Measurements from ENCODE around the gene WDR90.

Gene WDR90

DNA sequence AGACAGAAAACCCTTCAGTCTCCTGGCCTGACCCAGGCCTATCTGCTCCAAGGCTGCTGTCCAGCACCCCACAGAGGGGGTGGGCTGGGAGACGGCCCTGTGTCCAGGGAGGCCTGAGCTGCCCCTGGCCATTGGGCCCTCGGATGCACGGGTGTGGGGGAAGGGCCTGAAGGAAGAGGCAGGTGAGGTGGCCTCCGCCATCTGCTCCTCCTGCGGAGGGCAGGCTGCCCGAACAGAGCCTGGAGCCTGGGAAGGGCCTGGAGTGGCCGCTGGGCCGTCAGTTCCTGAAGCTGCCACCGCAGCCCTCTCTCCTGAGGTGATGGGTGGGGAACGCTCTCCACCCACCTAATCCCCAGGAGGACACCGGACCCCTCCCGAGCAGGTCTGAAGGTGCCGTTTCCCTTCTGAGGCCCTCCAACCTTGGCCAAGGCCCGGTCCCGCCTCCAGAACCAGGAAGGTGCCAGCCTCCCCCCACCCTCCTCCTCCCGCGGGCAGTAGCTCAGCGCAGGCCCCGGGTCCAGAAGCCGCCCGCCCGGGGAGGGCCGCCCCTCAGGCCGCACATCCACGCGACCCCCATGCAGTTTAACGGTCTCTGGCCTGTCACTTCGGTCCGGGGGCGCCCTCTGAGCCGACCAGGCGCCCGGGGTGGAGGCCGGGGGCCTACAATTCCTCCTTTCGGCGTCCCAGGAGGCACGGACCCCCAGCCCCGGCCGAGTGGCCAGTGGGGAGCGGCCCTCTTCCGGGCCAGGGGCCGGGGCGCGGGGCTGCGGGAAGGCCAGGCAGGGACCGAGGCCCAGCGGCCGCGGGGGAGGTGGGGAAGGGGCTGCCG, 55.6 kb downstream of the WDR90 start:
- DNase-seq, result no peak

DNA sequence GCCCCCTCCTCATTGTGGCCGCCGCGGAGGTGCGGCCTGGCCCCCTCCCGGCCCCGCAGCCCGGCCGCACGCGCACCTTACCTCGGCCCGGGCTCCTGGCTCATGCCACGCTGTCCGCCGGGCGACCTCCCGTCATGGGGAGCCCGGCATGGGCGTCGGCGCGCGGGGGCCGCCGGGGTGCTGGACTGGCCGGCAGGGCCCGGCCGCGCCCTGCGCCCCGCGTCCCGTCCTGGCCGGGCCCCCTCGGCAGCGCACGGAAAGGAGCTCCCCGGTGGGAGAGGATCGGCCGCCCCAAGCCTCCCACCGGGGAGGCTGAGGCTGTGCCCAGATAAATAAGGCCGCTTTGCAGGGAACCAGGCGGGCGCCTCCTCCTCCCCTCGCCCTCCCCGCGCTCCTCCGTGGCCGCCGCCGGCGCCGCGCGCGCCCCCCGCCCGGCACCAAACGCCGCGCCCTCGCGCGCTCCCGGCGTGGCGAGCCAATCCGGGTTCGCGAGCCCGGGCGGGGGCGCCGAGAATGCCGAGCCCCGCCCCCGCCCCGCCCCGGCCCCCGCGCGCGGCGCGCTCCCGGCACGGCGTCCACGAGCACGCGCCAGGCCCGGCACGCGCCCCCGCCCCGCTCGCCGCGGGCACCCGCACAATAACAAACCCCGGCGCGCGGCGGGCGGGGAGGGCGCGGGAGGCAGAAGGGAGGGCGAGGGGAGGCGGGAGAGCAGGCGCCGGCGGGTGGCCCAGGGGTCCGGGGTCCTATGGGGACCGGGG, 56.4 kb downstream of the WDR90 start, which contains the start of gene FBXL16:
TSS of gene FBXL16 (minus strand) at position 371 of the 758 bp plus-strand sequence. CDS start 8,396 bp downstream, outside the sequence.
- peak in 32 of 56 donors; percentile 16 to 76 (median 54) for DNase-seq

DNA sequence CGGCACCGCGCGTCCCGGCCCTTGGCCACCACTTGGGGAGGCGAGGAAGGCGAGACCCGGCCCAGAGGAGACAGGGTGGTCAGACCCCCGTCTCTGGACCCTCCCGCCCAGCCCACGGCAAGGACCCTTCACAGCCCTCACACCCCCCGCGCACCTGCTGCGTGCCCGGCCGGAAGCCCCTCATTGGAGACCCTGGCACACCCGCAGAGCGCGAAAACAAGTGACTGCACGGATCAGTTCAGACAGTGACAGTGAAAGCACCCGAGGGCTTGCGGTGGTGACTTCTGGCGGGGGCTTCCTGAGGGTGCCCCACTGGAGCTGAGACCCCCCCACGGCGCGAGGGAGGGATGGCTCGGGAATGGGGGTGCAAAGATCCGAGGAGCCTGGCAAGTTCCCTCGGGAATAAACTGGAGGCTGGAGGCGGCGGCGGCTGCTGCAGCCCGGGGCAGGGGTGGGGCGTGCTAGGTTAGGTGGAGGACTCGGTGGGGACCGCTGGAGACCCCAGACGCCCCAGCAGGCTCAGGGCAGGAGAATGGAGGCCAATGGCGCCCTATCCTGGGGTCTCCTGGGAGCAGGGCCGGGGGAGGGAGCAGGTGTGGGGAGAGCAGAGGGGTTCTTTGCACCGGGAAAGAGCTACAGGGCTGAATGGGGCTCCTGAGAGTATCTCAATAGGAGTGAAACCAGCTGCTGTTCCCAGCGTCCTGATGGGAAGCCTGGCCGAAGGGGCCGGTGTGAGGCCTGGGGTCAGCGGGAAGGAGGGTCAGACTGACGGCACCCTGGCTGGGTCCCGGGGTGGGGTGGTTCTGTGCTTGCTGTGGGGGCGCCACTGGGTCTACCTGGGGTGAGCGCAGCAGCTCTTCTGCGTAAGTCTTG, 57.3 kb downstream of the WDR90 start:
- no peak for DNase-seq

DNA sequence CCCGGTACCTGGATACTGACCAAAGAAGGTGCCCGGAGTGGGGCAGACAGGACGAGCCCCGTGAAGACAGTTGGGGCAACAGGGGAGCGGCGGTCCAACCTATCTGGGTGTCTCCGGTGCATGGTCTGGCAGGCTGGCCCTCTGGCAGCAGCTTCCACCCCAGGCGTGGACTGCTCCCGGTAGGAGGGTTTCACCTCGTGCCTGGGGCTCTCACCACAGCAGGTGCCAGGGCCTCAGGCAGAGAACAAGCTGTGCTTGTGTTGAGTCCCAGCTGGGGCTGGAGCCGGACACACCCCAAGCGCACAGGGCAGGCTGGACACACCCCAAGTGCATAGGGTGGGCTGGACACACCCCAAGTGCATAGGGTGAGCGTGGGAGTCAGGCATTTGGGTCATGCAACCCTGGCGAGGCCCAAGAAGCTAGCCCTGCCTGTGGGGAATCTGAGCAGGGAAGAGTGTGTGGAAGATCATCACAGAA, 57.9 kb downstream of the WDR90 start:
- DNase-seq, result no peak

DNA sequence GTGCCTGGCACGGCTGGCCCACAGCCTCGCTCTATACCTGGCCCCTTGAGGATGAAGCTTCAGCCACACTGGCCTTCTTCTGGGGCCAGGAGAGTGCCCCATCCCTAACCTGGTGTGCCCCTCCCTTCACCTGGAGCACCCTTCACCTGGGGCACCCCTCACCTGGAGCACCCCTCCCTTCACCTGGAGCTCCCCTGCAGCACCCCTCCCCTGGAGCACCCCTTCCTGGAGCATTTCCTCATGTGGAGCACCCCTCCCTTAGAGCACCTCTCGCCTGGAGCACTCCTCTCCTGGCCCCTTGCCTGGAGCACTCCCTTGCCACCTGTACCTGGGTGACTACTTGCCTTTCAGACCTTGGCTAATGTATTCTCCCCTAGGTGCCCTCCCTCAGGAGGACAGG, 58.9 kb downstream of the WDR90 start:
- no peak for DNase-seq

DNA sequence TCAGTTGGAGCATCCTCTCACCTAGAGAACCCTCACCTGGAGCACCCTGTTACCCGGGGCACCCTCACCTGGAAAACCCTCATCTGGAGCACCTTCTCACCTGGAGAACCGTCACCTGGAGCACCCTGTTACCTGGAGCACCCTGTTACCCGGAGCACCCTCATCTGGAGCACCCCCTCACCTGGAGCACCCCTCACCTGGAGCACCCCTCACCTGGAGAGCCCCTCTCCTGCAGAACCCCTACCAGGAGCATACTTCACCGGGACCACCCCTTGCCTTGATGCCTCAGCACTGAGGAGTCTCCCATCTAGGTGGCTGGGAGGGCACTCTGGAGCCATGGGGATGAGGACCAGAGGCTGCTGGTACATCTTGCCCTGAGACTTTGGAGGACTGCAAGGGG, 59.8 kb downstream of the WDR90 start:
- DNase-seq, result no peak

DNA sequence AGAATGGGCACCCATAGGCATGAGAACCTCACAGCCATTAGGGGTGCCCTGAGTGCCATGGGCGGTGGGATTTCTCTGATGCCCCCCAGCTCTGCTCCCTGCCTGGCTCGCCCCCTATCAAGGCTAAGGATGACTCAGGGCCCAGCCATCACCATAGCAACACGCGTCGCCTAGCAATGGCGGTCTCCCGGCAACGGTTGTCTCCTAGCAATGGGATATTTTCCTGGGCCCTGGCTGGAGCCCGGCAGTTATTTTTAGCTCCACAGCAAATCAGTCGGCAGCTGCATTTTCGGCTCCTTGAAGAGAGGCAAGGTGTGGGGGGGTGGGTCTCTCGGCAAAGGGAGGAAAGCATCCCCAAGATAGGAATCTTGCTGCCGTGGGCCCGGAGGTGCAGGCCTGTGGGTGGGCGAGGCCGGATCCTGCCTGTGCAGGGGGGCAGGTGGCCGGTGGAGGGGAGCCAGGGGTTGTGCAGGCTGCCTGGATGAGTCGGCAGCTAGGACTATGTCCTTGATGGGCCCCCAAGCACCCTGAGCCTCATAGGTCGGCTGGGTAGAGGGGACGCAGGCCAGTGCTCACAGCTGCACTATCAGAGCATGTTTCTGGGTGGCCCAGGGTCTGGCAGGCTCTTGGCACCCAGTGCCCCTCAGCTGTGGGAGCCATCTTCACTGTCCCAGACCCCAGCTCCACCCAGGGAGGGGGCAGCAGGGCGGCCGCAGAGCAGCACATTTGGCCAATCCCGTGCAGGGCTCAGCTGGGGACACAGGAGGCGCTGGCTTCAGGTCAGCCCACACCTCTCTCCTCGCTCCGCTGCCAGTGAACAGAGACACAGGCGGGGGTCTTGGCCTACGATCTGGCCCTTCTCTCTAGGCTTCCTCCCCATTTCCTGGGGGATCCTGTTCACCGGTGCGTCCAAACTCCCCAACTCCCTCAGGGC, 60.7 kb downstream of the WDR90 start:
- DNase-seq, result peak in 53 of 56 donors; percentile 14 to 91 (median 80)

DNA sequence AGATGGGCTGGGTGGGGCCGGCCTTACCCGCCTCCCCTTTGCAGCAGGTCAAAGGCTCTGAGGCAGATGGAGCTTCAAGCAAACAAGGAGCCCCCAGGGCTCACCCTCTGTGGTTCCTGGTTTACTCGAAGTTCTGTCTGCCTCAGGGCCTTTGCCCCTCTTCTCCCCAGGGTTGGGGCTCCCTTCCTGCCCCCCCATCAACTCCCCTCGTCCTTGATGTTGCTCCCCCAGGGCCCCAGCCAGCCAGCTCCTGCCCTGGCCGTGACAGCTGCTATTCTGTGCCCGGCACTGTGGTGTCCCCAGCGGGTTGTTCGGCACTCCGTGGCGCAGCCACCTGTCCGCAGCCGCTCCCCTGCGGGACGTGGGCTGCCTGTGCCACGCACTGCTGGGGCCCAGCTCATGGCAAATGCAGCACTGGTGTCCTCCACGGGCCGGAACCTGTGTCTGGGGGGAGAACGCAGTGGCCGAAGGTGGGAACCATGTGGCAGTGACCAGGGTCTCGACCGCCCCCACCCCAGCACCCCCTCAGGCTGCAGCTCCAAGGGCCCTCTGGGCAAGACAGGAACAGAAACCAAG, 61.4 kb downstream of the WDR90 start:
- no peak for DNase-seq

DNA sequence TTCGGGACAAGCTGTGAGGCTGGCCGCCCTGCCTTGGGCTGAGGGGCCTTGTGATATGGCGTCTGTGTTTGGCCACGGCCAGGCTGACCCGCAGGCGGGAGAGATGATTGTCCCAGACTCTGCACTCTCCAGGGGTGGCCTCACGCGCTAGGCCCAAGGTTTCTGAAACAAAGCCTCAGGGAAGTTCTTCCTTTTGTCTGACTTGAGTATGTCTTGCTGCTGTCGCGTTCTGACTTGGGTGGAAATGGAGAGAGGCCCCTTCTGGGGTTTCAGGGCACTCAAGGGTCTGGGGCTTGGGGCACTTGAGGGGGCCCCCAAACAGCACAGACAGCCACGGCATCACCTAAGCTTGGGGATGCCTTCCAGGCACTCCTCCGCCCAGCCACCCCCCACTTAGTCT, 61.9 kb downstream of the WDR90 start:
- DNase-seq, result no peak

DNA sequence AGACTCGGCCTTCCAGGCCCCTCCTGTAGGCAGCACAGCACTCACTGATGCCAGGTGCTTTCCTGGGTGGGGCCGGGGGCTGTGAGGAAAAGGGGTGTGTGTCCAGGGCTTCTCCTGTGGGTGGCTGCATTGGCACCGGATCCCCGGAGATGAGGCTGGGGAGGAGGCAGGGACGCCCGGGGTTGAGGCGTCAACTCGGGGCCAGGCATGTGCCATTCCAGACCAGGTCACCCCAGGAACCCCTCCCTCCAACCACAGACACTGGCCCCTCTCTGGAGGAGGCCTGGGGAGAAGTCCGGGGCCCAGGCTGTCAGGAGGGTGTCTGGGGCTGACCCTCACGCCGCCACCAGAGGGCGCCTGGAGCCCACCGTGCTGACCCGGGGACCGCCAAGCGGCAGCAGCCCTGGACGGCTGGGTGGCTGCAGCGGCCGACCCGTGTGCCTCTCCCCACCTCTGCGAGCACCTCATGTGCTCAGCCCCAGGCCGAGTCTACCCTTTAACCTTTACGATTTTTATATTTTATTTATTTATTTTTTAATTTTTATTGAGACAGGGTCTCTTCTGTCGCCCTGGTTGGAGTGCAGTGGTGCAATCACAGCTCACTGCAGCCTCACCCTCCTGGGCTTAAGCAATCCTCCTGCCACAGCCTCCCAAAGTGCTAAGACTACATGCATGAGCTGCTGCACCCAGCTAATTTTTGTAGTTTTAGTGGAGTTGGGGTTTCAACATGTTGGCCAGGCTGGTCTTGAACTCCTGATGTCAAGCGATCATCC, 62.6 kb downstream of the WDR90 start:
- DNase-seq, result peak in 47 of 56 donors; percentile 16 to 86 (median 54)

DNA sequence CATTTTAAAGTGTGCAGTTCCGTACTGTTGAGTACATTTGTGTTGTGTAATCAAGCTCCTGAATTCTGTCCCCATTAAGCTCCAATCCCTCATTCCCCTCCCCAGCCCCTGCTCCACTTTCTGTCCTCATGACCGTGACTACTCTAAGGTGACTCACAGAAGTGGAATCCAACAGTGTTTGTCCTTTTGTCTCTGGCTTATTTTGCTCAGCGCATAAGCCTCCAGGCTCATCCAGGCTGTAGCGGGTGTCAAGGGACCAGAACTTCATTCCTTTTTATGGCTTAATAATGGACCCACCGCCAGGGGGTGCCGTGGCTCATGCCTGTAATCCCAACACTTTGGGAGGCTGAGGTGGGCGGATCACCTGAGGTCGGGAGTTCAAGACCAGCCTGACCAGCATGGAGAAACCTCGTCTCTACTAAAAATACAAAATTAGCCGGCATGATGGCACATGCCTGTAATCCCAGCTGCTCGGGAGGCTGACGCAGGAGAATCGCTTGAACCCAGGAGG, 63.6 kb downstream of the WDR90 start:
- DNase-seq, result peak in 1 of 56 donors; percentile 20

DNA sequence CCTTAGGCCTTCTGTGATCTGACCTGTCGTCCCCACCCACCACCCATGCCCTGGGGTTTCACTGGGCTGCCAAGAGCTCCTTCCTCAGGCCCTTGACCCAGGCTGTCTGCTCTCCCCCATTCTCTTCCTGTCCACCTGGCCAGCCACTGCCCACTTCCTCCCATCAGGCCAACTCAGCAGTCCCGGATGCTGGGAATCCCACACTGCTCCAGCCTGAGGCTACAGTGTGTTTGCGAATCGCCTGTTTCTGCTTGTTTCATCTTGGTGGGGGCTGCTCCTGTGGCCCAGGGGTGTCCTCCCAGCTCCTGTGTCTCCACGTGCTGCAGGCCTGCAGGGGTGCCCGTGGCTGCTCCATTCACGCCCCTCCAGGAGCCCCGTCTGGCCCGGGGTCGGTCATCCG, 64.9 kb downstream of the WDR90 start:
- no peak for DNase-seq

DNA sequence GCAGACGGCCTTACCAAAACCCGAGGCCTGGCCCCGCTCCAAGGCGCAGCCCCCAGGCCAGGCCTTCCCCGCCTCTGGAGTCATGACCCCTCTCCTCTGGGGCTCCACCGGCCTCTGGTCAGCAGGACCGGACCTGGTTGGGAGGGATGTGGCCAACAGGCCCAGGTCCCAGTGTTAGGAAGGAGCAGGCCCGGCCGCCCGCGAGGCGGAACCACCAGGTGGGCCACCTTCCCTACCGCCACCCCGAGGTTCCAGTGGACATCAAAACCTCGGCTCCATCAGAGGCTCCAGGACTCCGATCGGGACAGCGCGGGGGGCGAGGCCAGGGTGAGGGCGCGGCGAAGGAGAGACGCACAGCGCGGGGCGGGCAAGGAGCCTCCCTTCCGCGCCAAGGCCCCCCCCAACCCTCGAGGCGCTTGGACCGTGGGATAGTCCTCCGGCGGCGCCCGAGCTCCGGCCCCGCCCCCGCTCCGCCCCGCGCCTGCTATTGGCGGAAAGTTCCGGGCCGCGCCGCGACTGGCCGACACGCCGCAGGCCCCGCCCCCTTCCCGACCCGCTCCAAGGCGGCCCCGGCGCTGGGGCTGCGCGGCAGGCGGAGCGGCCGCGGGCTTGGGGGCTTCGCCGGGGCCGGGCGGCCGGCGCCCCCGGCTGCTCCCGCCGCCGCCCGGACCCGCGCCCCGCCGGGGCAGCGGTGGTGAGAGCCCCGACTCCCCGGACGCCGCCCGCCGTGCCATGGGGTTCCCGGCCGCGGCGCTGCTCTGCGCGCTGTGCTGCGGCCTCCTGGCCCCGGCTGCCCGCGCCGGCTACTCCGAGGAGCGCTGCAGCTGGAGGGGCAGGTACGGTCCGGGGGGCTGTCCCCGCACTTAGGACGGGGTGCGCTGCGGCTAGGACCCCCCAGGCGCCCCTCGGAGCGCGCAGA, 65.7 kb downstream of the WDR90 start, which contains the start of gene METRN:
TSS of gene METRN (plus strand) at position 561 of the 919 bp plus-strand sequence. CDS start at position 733, 172 bp downstream.
- DNase-seq, result peak; percentile 26 to 94 (median 80)

DNA sequence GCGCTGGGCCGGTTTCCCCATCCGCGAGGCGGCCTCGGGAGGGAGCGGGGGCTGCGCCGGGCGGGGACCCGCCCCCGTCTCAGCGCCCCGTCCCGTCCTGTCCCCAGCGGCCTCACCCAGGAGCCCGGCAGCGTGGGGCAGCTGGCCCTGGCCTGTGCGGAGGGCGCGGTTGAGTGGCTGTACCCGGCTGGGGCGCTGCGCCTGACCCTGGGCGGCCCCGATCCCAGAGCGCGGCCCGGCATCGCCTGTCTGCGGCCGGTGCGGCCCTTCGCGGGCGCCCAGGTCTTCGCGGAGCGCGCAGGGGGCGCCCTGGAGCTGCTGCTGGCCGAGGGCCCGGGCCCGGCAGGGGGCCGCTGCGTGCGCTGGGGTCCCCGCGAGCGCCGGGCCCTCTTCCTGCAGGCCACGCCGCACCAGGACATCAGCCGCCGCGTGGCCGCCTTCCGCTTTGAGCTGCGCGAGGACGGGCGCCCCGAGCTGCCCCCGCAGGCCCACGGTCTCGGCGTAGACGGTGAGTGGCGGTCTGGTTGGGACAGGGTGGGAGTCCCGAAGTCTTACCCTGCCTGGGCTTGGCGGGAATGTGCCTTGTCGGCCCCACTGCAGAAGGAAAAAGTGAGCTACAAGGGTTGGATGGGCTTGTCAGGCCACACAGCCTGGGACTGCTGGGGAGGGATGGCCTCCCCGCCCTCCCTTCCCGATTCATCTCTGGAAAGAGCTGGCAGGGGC, 66.5 kb downstream of the WDR90 start:
- peak in 5 of 56 donors; percentile 40 to 57 (median 52) for DNase-seq

DNA sequence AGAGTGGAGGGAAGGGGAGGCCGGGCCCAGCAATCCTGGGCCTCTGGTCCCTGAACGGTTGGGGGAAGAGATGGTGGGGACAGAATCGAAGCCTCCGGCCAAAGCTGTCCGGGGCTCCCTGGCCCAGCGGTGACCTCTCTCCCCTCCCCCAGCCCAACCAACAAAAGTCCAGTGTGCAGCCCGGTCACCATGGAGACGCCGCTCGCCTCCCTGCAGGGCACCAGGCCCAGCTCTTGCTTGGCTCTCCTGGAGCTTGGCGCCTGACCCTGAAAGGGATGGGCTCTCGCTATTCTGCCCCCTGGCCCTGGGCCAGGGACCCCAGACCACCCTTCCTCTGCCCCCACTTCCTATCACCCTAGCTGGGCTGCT, 67.0 kb downstream of the WDR90 start:
- DNase-seq, result peak; percentile 20 to 95 (median 84)

DNA sequence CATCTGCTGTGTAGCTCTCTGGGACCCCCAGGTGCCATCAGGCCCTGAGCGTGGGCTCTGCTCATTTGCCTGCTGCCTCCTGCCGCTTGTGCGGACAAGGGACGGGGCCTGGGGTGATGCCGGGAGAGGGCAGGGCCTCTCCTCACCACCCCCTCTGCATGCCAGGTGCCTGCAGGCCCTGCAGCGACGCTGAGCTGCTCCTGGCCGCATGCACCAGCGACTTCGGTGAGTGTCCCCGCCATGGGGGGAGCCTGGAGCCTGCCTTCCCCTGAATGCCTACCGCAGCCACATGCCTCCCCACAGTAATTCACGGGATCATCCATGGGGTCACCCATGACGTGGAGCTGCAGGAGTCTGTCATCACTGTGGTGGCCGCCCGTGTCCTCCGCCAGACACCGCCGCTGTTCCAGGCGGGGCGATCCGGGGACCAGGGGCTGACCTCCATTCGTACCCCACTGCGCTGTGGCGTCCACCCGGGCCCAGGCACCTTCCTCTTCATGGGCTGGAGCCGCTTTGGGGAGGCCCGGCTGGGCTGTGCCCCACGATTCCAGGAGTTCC, 67.7 kb downstream of the WDR90 start:
- no peak for DNase-seq
